Suprapubic skin (tissue), 4 donors: ENCODE results near the gene CLRN2.

ENCODE experiments used
- CTCF ChIP-seq, 2 donors: fragments of 200-600 bp in 1 of 2; fragments of 450-650 bp in 1 of 2; sonication (generic) in 1 of 2; IDR thresholded peaks; one replicate each; pipeline ENCODE4 v1.5.1; 2016 to 2019; ENCODE audit warnings: antibody characterized with exemption in 2 of 2, mild to moderate bottlenecking in 1 of 2, moderate library complexity in 1 of 2
- EP300 ChIP-seq: sonication (generic); formaldehyde crosslinking; IDR thresholded peaks from one replicate; pipeline ENCODE4 v1.6.1; 2017; ENCODE audit warnings: antibody characterized with exemption
- POLR2A ChIP-seq, 2 donors: fragments of 450-650 bp; IDR thresholded peaks; one replicate each; pipeline ENCODE4 v1.6.1; 2017; ENCODE audit warnings: antibody characterized with exemption in 2 of 2, mild to moderate bottlenecking in 2 of 2, moderate library complexity in 2 of 2
- POLR2AphosphoS5 ChIP-seq, 3 donors: sonication (generic); formaldehyde crosslinking; IDR thresholded peaks; one replicate each; pipeline ENCODE4 v1.6.1; 2017; ENCODE audit warnings: antibody characterized with exemption in 3 of 3

GRCh38 chr4:17482716-17483115 is 32.2 kb upstream of the CLRN2 start:
- TF ChIP-seq CTCF (IDR thresholded peaks at IDR 0.05) = no peak
- no peak for TF ChIP-seq POLR2A (IDR thresholded peaks at IDR 0.05)
- no peak for TF ChIP-seq POLR2AphosphoS5 (IDR thresholded peaks at IDR 0.05)
- no peak for TF ChIP-seq EP300
